Loucy (cell line): ENCODE measurements around the gene VWDE.

Experiments
- EZH2phosphoT487 ChIP-seq: fragments of 200-600 bp; IDR thresholded peaks from 2 replicates; pipeline ENCODE4 v1.6.1; 2018; ENCODE audit warnings: antibody characterized with exemption, mild to moderate bottlenecking, moderate library complexity, borderline replicate concordance
- TF ChIP-seq, protein P1 (sequence below): fragments of 200-600 bp; sonication (generic); conservative IDR thresholded peaks from 2 replicates; pipeline ENCODE4 v1.5.1; 2014; ENCODE audit warnings: mild to moderate bottlenecking, antibody characterized with exemption, low read length

DNA sequence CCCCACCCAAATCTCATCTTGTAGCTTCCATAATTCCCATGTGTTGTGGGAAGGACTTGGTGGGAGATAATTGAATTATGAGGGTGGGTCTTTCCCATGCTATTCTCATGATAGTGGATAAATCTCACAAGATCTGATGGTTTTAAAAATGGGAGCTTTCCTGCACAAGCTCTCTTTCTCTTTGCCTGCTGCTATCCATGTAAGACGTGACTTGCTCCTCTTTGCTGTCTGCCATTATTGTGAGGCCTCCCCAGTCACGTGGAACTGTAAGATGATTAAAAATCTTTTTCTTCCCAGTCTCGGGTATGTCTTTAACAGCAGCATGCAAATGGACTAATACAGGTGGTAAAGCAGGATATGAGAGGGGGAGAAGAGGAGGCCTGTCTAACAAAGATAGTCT, 104.3 kb downstream of the VWDE start:
- TF ChIP-seq, protein P1, sequence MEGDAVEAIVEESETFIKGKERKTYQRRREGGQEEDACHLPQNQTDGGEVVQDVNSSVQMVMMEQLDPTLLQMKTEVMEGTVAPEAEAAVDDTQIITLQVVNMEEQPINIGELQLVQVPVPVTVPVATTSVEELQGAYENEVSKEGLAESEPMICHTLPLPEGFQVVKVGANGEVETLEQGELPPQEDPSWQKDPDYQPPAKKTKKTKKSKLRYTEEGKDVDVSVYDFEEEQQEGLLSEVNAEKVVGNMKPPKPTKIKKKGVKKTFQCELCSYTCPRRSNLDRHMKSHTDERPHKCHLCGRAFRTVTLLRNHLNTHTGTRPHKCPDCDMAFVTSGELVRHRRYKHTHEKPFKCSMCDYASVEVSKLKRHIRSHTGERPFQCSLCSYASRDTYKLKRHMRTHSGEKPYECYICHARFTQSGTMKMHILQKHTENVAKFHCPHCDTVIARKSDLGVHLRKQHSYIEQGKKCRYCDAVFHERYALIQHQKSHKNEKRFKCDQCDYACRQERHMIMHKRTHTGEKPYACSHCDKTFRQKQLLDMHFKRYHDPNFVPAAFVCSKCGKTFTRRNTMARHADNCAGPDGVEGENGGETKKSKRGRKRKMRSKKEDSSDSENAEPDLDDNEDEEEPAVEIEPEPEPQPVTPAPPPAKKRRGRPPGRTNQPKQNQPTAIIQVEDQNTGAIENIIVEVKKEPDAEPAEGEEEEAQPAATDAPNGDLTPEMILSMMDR: no peak
- TF ChIP-seq EZH2phosphoT487: no peak
